Kidney glomerular epithelial cell (primary cell): Measurements from ENCODE around the gene USP25.
A peak's percentile ranks its signal among the peaks of the same experiment; 100 is the strongest.
"Not testable (repeated sequence)": the region's sequence is repeated elsewhere in the genome, so short reads cannot be mapped to it uniquely, and the experiment has no call there.

ENCODE experiments used
- DNase-seq: peaks from one replicate; lab custom pipeline; 2025; lab: John Stamatoyannopoulos, UW

Gene USP25

DNA sequence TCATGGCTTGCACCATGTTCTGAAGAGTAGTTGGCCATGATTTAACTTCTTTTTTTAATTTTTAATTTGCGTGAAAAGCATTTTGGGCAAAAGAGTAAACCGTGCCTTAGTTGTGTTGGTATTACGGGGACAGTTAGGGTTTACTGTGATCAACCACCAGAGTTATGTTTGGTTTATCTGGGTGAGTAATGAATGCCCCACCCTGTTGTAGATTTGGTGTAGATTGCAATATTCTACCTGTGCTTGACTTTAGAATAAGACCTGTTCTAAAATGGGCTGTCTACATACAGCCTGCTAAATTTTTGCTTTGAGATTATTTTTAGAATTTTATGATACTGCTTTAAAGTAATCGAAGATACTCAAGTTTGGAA is 1.4 kb downstream of the USP25 start:
- DNase-seq, result no peak

DNA sequence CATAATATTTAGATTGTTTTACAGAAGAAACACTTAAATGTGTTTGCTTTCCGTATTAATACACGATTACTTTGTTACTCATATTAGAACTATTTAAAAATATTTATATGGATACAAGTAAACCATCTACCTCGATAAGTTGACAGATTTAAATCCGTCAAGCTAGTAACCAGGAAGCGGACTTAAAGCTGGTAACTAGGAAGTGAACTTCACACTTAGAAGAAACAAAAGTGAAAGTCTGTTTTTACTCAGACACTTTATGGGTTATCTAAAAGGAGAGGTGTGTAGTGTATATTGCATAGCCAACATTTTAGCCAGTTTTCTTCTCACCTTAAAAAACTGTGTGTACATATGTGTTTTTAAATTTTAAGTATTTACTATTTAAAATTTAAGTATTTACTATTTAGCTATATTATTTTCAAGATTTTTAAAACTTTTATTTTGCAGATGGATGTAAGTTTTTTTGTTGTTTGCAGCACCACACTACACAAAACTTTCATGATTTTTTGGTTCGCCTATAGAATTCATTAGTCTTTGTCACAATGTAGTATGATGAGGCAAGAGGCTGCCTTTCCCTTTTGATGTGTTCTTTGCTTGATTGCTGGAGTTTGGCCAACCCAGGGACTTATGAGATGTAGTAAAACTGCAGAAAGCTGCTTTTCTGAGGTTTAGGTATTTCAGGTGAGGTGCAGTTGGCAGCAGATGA is 2.7 kb downstream of the USP25 start:
- DNase-seq, result peak; percentile 61

DNA sequence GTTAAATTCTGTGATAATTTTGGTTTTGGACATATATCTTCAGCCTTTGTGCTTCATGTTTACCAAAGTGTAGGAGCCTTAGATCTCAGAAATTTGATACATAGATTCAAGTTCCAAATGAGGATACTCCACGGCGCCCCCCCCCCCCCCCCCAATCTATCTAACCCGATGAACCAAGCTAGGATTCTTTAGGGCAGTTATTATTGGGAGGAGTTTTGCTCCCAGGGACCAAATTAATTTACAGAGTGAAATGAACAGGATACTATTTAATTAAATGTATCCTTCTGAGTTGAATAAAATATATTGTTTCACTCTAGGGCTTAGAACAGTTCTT is 3.2 kb downstream of the USP25 start:
- no peak for DNase-seq

DNA sequence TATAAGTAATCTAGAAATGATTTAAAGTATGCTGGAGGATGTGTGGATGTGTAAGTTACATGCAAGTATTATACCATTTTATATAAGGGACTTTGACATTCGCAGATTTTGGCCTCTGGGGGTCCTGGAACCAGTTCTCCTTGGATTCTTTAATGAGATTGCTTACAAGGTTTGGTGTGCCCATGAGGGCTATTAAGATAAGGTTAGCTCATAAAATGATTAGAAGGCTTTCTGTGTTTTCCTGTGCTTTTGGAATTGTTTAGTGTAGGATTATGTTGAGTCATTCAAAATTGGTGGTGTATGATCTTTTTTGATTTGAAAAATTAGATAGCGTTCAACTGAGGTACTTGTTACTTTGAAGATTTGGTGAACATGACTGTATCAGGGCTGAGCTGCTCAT is 5.6 kb downstream of the USP25 start:
- no peak for DNase-seq

DNA sequence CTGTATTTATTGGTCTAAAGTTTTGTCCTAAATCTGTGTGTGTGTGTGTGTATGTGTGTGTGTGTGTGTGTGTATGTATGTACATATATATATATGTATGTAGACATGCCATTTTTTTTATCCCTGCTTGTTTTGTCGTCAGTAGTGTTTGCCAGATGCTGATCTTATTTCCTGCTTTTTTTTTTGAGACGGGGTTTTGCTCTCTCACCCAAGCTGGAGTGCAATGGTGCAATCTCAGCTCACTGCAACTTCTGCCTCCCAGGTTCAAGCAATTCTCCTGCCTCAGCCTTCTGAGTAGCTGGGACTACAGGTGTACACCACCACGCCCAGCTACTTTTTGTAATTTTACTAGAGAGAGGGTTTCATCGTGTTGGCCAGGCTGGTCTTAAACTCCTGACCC is 6.1 kb downstream of the USP25 start:
- DNase-seq, result not testable (repeated sequence)

DNA sequence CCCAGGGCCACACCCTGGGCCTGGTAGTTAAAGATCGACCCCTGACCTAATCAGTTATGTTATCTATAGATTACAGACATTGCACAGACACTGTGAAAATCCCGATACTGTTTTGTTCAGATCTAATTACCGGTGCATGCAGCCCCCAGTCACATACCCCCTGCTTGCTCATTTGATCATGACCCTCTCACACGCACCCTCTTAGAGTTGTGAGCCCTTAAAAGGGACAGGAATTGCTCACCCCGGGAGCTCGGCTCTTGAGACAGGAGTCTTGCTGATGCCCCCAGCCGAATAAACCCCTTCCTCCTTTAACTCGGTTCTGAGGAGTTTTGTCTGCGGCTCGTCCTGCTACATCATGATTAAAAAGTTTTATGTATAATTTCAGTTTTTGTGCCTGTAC is 9.0 kb downstream of the USP25 start:
- not testable (repeated sequence) for DNase-seq

DNA sequence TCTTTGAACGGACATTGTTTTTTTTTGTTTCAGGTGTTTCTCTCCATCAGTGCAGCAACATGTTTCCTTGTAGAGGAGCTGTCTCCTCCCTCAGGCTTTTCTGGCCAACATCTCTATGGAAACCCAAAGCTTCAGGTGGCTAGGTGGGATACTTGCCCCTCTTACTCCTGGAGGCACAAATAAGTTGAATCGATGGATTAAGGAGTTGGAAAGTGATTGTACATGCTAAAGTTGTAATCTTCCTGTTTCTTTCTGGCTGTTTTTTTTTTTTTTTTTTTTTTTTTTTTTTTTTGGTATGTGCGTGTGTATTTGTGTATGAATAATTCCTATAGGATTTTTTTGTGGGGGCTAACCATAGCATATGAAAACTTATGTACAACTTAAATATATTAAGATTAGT is 10.6 kb downstream of the USP25 start:
- no peak for DNase-seq

DNA sequence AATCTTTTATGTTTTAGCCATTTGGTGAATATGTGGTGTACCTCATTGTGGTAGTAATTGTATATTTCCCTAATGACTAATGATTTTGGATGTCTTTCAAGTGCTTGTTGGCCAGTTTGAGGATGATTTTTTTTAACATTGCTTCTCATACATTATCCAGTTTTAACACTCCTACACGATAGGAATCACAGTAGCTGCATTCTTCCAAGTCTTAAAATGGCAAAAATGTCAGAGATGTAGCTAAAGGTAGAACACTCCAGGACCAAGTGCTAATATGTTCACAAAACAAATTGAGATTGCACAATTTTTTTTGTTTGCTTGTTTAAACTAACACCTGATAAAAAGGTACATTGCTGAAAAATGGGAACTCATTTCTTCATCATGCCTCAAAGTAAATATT is 11.7 kb downstream of the USP25 start:
- DNase-seq, result no peak

DNA sequence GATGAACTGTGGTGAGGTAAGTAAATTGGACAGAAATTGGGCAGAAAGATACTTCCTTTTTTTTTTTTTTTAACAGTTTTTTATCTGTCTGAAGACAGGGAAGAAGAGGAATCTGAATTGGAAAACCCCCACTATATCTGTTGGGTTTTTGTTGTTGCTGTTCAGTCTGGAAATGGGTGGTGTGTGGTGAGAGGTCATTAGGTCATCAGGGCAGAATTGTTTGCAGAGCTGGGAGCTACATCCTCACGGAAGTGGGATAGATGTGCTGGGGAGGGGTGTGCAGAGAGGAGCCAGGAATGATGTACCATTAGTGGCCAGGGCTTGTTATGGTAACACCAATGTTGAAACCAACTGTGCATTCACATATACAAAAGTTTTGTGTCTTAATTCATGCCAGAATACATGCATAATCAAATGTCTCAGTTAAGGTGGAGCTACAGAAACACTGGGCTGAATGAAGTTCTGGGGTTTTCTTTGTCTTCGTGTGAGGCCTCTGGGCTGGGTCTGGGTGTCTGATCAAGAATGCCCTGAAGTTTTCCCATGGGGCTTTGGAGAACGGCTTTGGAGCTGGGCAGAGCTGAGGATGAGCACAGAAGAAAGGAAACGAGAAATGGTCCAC is 12.4 kb downstream of the USP25 start:
- no peak for DNase-seq

DNA sequence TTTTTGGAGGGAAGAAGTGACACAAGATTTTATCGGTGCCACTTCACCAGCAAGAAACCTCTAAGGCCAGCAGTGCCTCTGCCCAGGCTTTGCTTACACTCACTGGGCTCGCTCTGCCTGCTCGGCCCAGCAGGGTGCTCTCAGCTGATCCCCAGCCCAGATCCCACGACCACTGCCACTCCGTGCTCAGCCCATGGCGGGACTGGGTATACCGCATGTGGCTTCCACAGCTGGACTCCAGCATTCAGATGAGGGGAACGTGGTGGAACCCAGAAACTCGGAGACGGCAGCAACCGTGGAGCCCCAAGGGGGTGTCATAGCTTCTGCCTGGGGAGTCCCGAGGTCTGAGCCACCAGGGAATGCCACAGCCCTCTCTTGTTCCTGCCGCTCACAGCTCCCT is 12.9 kb downstream of the USP25 start:
- no peak for DNase-seq

DNA sequence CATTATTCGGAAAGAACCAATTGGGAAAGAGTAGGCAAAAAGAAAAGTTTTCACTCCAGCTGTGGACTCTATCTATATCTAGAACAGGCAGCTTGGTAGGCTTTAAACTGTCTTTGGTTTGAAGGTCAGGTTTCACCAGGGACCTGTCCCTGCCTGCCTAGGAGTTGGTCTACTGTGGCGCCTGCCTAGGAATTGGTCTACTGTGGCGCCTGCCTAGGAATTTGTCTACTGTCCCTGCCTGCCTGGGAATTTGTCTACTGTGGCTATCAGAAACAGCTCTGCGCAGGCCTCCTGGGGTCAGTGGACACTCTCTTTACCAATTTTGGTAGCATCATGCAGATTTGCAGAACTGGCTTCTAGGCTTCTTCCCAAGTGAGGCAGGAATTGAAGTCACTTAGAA is 13.8 kb downstream of the USP25 start:
- no peak for DNase-seq

DNA sequence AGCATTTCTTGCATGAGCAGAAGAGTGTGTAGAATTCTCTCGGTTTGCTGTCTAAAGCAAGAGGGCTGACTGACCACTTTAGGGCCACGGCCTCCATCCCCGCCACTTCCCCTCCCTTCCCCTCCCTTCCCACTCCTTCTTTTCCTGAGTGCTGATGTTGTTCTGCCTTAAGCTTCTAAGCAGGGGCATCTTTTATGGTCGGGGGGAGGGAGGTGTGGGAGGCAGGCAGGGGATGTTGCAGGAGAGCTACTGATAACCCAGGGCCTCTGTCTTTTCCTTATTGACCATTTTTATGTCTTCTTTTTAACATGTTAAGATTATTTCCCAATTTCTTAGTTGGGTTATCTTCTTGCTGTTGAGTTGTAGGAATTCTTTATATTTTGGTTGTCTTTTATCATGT is 15.1 kb downstream of the USP25 start:
- no peak for DNase-seq

DNA sequence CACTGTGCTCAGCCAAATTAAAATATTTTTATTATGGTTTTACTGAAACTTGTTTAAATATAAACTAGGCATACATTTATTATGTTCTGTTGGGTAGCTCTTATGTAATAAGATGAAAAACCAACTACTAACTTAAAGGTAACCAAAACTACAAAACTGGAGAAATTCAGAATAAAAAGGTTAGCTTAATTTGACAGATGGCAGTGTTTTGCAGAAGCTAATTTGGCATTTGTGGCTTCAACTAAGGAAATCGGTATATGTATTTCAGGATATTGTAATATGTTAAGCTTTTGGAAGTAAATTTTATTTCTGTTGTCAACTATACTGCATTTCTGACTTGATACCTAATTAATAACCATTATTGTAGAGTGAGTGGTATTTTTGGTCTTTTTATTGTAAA is 18.8 kb downstream of the USP25 start:
- no peak for DNase-seq

DNA sequence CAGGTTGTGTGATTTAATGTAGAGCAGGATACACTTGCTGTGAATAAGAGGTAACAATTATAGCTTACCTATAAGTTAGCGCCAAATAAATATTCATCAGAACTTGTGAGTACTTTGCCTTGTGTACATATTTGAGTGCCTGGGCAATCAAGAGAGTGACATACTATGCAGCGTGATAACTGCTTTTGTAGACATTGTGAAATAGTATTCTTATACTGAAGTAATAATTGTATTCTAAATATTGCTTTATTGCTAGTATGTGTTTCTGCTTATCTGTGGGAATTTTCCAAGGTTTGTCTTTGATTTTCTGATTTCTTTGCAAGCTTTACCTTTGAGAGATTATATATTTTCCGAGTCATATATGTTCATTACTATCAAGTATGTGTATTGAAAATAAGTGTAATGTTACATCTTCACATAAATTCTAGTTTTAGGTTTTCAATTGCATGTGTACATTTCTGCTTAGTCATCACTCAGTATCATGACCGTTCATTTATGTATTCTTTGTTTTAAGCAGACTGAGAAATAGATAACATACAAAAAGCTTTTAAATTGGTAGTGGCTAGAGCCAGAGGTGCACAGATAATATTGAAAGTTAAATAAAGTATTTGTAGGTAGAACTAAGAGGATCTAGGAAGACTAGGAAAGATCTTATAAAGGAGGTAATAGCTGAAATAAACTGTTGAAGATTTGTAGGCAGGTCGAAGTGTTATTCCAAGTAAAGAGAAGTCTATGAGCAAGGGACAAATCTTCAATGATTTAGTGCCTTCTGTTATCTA is 19.5 kb downstream of the USP25 start:
- no peak for DNase-seq

DNA sequence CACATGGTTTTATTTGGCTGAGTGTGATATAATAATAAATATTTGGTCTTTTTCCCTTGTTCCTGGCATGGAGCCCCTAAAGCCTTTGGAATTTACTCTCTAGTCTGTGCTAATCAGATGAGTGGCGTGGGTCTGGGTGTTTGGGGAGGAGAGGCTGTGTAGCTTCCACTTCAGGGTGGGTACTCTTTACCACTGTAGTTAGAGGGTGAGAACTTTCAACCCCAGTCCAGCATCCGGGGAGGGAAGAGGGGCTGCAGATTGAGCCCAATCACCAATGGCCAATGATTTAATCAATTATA is 20.0 kb downstream of the USP25 start:
- DNase-seq, result no peak

DNA sequence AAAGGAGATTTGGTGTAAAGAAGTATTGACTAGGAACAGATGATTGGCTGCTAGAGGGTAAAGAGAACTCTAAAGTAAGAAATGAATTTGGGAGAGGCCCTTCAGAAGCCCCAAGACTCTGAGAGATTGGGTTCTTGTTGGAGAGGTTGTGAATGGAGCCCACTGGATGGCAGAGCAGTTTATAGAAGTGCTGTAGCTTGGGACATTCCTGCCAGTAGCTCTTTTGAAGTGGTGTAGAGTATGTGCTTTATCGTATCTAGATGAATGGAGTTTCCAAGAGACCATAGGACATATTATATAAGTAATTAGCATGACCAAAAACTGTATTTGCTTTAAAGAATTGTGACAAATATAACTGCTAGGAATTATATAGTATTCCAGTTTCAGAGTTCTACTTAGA is 21.3 kb downstream of the USP25 start:
- DNase-seq, result no peak

DNA sequence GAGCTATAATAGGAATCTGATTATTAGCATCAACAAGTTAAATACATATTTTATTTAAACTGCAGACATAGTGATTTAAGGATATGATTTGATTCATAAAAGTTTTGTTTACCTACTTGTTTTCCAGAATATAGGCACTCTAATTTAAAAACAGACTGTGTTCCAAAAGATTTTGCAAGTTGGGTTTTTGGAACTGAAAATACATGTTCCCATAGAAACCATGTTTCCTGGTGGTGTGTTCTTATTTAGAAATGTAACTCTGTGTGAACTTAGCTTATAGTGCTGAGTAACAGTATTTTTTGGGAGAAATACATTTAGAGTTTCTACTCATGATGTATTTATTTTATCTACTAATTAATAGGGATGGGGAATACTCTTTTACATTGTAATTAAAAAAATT is 21.8 kb downstream of the USP25 start:
- no peak for DNase-seq

DNA sequence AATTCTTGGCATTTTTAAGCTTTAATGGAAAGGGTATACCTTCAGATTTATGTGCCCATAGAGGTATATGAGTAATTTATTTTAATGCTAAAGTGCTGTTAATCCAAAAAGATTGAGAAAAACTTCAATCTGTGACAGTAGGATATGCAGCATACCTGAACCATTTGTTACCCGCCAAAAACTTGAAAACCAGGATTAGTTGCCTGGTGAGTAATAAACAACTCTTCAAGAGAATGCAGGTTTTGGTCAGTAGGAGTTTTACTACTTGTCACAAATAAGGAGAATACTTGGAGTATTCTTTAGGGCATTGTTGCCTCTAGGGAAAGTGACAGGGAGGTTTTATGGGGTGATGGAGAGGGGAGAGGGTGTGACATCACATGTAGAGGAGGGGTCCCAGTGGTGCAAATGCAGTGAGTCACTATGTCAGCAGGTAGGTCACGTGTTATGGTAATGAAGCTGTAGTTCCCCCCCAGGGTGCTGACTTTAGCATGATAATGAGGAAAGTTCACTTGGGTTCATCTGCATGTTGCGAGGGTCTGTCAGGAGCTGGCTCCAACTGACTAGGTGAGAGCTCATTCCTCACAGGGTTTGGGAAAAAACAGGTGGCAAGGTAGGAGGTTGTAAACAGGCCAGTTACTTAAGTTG is 23.1 kb downstream of the USP25 start:
- DNase-seq, result no peak

DNA sequence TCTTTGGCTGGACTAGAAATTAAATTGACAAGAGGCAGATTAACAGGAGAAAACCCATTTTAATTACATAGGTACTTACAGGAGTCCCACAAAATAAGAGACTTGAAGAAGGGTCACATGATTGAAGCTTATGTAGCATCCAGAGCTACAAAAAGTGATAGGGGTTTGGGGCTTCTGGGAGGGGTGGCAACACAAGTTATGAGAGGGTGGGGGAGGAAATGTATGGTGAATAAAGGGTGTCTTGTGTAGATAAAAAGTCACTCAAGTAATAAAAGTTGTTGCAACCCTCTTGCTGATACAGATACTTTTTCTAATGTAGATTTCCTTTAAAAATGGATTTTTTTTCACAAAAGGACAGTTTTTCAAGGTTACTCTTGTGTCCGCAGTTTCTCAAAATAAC is 24.0 kb downstream of the USP25 start:
- DNase-seq, result no peak

DNA sequence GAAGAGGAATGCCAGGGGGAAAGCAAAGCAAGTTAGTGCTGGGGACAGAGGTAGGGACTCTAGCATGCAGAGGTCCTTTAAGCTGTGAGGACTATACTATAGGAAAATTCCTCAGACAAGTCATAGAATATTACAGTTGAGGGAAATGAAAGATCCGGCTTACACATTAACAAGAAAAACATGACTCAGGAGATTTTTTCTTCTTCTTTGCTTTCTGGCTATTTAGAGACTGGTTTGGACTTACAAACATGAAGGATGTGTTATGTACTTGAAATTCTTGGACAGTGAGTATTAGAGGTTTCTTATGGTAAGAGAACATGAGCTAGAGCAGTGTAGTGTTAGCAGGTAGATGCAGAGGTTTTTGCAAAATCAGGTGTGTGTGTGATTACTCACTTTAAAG is 24.9 kb downstream of the USP25 start:
- DNase-seq, result peak; percentile 91

DNA sequence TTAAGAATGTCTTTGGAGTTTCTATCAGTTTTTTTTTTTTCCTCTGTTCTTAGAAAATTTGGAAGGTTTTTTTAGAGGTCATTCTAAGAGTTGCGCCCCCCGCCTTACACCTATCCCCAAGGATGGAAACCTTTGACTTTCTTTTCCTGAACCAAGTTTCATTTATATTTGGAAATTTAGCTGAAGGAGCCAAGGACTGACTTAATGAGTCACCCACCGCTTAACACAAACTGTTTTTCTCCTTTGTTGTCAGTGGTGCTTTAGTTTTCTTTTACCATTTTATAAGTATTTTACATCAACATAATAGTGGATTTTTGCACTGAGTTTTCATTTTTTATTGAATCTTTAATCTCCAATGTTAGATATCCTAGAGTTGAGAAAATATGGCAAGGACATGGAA is 25.3 kb downstream of the USP25 start:
- no peak for DNase-seq

DNA sequence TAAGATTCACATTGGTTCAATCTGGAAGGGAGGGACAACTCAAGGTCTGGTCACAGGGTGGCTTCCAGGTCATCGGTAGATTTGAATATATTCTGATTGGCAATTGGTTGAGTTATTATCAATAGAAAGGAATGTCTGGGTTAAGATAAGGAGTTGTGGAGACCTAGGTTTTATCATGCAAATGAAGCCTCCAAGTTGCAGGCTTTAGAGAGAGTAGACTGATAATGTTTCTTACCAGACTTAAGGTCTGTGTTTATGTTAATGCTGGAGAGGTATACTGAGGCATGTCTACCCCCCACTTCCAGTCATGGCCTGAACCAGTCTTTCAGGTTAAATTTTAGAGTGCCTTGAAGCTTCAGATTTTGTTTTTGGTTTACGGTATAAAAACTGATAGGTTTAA is 29.7 kb downstream of the USP25 start:
- DNase-seq, result no peak

DNA sequence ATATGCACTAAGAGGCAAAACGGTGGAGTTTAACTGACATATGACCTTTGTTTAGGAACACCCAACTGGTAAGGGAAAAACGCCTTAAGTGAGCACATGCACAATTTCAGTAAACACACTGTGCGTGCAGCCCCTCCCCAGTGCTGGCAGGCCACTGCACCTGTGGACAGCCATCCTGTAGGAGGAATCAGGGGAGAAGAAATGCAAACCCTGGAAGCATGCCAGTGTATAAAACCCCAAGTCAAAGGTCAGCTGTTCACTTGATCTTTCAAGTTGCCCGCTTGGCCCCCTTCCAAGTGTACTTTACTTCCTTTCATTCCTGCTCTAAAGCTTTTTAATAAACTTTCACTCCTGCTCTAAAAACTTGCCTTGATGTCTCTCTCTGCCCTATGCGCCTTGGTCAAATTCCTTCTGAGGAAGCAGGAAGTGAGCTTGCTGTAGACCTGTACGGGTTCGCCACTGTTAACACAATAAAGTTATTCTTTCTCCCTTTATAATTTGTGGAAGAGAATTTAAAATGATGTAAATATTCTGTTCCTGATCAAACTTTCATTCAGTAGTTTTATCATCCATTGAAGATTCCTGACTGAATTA is 31.8 kb downstream of the USP25 start:
- no peak for DNase-seq
